ENCODE results near the gene KDF1. TPM values are rescaled to one million over a fixed set of nuclear protein-coding genes. Genes with fewer than 3 reads are reported as not detected.

Gene KDF1
- total and polyA plus RNA-seq, 2 of the 13 experiments (the other 11 are each of a cell fraction or from before 2014, with no cell fraction given) = 1.9 to 4.9 TPM

GRCh38 chr1:26911399-26912146 is 48.7 kb downstream of the KDF1 start (continued):
- TF ChIP-seq FOXP4 (CRISPR knock-in tag; IDR thresholded peaks at IDR 0.05) (no peak), ARHGAP35 (CRISPR knock-in tag; IDR thresholded peaks at IDR 0.05; ENCODE audit: borderline replicate concordance) (0 out of 2 replicates have a peak, but pooled peaks have one; percentile 61), ZBTB46 (CRISPR knock-in tag; IDR thresholded peaks at IDR 0.05; ENCODE audit: borderline replicate concordance) (no peak), ZNF282 (IDR thresholded peaks at IDR 0.05; ENCODE audit: partially characterized antibody) (no peak), ZNF446 (CRISPR knock-in tag; IDR thresholded peaks at IDR 0.05) (no peak), ZNF296 (CRISPR knock-in tag; conservative IDR thresholded peaks at IDR 0.05) (peak; percentile 24; the same call in 1 of the 2 replicates), ZNF607 (CRISPR knock-in tag; IDR thresholded peaks at IDR 0.05; ENCODE audit: borderline replicate concordance) (0 out of 2 replicates have a peak, but pooled peaks have one; percentile 41), ZNF280B (CRISPR knock-in tag; IDR thresholded peaks at IDR 0.05; ENCODE audit: borderline replicate concordance) (peak; percentile 41; the same call in 1 of the 2 replicates), ATF7 (IDR thresholded peaks at IDR 0.05) (no peak), ATF7 (CRISPR knock-in tag; IDR thresholded peaks at IDR 0.05) (no peak), ZNF318 (CRISPR knock-in tag; IDR thresholded peaks at IDR 0.05) (no peak), ZBTB38 (CRISPR knock-in tag; IDR thresholded peaks at IDR 0.05) (no peak), ZNF256 (CRISPR knock-in tag; conservative IDR thresholded peaks at IDR 0.05) (no peak), POLR2A (IDR thresholded peaks at IDR 0.05; ENCODE audit: insufficient read depth in 1 of 2, low read depth in 2 of 2, low read length in 2 of 2) (peak; percentile 14 to 75; a peak in 3 of 4 replicates), FOXC1 (CRISPR knock-in tag; IDR thresholded peaks at IDR 0.05; ENCODE audit: borderline replicate concordance) (no peak)
